H1 (cell line): ENCODE results near the gene INTS7. TPM values are rescaled to one million over a fixed set of nuclear protein-coding genes. Genes with fewer than 3 reads are reported as not detected.

Experiments
- BRCA1 ChIP-seq: IDR thresholded peaks from 2 replicates; pipeline ENCODE4 v1.6.1; 2012; ENCODE audit warnings: low read depth, low read length, improper control_type of control experiment
- CBX8 ChIP-seq: fragments of 300-800, 300-1000 bp; sonication (generic); IDR thresholded peaks from 2 replicates; pipeline ENCODE4 v1.7.1; 2016; ENCODE audit warnings: low read depth, low read length, borderline replicate concordance
- CHD2 ChIP-seq: IDR thresholded peaks from 2 replicates; pipeline ENCODE4 v1.6.1; 2012; ENCODE audit warnings: low read length, improper control_type of control experiment
- EGR1 ChIP-seq: IDR thresholded peaks from 2 replicates; pipeline ENCODE4 v1.6.1; 2011; ENCODE audit warnings: low read depth, low read length, borderline replicate concordance
- KDM4A ChIP-seq: IDR thresholded peaks from one replicate; pipeline ENCODE4 v1.7.1; 2012; ENCODE audit warnings: low read depth, mild to moderate bottlenecking, moderate library complexity, low read length, inconsistent platforms; ENCODE audit not compliant: severe bottlenecking
- SUZ12 ChIP-seq: fragments of 200-600 bp; sonication (generic); IDR thresholded peaks from 2 replicates; pipeline ENCODE4 v1.6.1; 2012; ENCODE audit warnings: mild to moderate bottlenecking, inconsistent platforms, low read length, moderate library complexity, mixed read lengths
- TBP ChIP-seq: IDR thresholded peaks from 2 replicates; pipeline ENCODE4 v1.6.1; 2011; ENCODE audit warnings: low read depth, low read length, improper control_type of control experiment
- TEAD4 ChIP-seq: IDR thresholded peaks from 2 replicates; pipeline ENCODE4 v1.6.1; 2012; ENCODE audit warnings: low read depth, low read length, inconsistent platforms, mixed read lengths
- YY1 ChIP-seq: IDR thresholded peaks from 2 replicates; pipeline ENCODE4 v1.6.1; 2011; ENCODE audit warnings: low read depth, mild to moderate bottlenecking, low read length
- polyA plus RNA-seq, 7 experiments: library from polyadenylated mRNA; depleted of rRNA in 3 of 7; stranded (reverse) in 5 of 7; unstranded in 2 of 7; fragments of >200 nt in 5 of 7; fragments of 200-250 nt in 2 of 7; gene quantifications; 1 replicate in 5 of 7; 2 replicates in 1 of 7; 4 replicates in 1 of 7; pipeline versions ENCODE4 v1.2.1 to v1.2.3, GENCODE V29; 2011 to 2013; ENCODE audit warnings: missing spikeins in 2 of 7, mixed read lengths in 2 of 7
- total RNA-seq: library from RNA; stranded (reverse); fragmentation: NEBNext Ultra II Directional; extraction: Animal tissue kit (Norgen Biotek cat#: 25700); gene quantifications from 2 replicates; pipeline ENCODE4 v1.2.1, GENCODE V29; 2021
- TF ChIP-seq, protein P1 (sequence below): fragments of 300-600 bp; sonication (generic); IDR thresholded peaks from 2 replicates; pipeline ENCODE4 v1.7.1; 2012; ENCODE audit warnings: low read length, moderate library complexity, mild to moderate bottlenecking, inconsistent platforms; ENCODE audit not compliant: insufficient replicate concordance
- TF ChIP-seq, protein P2 (sequence below): IDR thresholded peaks from 2 replicates; pipeline ENCODE4 v1.6.1; 2011; ENCODE audit warnings: low read depth, mild to moderate bottlenecking, low read length; ENCODE audit not compliant: insufficient read depth

INTS7 gene
- total and polyA plus RNA-seq, 2 of the 8 experiments (the other 6 are each of a cell fraction or from before 2014, with no cell fraction given) = 15.2 to 22.4 TPM

DNA sequence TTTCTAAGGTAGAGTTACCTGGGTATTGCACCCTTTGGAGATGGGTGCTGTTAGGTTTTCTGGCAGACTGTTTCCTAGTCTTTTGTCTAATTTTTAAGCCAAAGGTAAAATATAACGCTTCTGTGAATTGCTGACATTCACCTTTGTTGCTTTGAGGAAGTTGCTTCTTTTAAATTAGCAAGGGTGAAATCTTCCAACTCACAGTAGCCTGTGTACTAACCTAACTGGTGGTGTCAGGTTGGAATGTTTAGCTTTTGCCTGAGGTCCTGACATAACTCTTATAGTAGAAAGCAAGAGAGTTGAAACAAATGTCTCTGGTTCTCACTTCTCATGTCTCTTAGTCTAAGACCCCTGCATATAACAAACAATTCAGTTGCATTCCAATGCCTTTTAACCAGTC lies 143.6 kb downstream of the INTS7 start (continued):
- TF ChIP-seq, protein P1, sequence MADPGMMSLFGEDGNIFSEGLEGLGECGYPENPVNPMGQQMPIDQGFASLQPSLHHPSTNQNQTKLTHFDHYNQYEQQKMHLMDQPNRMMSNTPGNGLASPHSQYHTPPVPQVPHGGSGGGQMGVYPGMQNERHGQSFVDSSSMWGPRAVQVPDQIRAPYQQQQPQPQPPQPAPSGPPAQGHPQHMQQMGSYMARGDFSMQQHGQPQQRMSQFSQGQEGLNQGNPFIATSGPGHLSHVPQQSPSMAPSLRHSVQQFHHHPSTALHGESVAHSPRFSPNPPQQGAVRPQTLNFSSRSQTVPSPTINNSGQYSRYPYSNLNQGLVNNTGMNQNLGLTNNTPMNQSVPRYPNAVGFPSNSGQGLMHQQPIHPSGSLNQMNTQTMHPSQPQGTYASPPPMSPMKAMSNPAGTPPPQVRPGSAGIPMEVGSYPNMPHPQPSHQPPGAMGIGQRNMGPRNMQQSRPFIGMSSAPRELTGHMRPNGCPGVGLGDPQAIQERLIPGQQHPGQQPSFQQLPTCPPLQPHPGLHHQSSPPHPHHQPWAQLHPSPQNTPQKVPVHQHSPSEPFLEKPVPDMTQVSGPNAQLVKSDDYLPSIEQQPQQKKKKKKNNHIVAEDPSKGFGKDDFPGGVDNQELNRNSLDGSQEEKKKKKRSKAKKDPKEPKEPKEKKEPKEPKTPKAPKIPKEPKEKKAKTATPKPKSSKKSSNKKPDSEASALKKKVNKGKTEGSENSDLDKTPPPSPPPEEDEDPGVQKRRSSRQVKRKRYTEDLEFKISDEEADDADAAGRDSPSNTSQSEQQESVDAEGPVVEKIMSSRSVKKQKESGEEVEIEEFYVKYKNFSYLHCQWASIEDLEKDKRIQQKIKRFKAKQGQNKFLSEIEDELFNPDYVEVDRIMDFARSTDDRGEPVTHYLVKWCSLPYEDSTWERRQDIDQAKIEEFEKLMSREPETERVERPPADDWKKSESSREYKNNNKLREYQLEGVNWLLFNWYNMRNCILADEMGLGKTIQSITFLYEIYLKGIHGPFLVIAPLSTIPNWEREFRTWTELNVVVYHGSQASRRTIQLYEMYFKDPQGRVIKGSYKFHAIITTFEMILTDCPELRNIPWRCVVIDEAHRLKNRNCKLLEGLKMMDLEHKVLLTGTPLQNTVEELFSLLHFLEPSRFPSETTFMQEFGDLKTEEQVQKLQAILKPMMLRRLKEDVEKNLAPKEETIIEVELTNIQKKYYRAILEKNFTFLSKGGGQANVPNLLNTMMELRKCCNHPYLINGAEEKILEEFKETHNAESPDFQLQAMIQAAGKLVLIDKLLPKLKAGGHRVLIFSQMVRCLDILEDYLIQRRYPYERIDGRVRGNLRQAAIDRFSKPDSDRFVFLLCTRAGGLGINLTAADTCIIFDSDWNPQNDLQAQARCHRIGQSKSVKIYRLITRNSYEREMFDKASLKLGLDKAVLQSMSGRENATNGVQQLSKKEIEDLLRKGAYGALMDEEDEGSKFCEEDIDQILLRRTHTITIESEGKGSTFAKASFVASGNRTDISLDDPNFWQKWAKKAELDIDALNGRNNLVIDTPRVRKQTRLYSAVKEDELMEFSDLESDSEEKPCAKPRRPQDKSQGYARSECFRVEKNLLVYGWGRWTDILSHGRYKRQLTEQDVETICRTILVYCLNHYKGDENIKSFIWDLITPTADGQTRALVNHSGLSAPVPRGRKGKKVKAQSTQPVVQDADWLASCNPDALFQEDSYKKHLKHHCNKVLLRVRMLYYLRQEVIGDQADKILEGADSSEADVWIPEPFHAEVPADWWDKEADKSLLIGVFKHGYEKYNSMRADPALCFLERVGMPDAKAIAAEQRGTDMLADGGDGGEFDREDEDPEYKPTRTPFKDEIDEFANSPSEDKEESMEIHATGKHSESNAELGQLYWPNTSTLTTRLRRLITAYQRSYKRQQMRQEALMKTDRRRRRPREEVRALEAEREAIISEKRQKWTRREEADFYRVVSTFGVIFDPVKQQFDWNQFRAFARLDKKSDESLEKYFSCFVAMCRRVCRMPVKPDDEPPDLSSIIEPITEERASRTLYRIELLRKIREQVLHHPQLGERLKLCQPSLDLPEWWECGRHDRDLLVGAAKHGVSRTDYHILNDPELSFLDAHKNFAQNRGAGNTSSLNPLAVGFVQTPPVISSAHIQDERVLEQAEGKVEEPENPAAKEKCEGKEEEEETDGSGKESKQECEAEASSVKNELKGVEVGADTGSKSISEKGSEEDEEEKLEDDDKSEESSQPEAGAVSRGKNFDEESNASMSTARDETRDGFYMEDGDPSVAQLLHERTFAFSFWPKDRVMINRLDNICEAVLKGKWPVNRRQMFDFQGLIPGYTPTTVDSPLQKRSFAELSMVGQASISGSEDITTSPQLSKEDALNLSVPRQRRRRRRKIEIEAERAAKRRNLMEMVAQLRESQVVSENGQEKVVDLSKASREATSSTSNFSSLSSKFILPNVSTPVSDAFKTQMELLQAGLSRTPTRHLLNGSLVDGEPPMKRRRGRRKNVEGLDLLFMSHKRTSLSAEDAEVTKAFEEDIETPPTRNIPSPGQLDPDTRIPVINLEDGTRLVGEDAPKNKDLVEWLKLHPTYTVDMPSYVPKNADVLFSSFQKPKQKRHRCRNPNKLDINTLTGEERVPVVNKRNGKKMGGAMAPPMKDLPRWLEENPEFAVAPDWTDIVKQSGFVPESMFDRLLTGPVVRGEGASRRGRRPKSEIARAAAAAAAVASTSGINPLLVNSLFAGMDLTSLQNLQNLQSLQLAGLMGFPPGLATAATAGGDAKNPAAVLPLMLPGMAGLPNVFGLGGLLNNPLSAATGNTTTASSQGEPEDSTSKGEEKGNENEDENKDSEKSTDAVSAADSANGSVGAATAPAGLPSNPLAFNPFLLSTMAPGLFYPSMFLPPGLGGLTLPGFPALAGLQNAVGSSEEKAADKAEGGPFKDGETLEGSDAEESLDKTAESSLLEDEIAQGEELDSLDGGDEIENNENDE = no peak
- TF ChIP-seq YY1 (no peak), TEAD4 (no peak), BRCA1 (no peak), TBP (no peak), EGR1 (no peak), CHD2 (no peak), CBX8 (no peak), SUZ12 (no peak), KDM4A (no peak)
- TF ChIP-seq, protein P2, sequence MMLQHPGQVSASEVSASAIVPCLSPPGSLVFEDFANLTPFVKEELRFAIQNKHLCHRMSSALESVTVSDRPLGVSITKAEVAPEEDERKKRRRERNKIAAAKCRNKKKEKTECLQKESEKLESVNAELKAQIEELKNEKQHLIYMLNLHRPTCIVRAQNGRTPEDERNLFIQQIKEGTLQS = no peak
